NCI-H2227 treated with DMSO at 0.1 percent for 48 hours (cell line): ENCODE results near the gene PRDM16.

Source experiments
- DNase-seq: peaks from one replicate; lab custom pipeline; 2025; lab: John Stamatoyannopoulos, UW

The PRDM16 gene

GRCh38 chr1:3261007-3261968 is 192.3 kb downstream of the PRDM16 start:
- no peak for DNase-seq

GRCh38 chr1:3261969-3262579 is 193.1 kb downstream of the PRDM16 start:
- no peak for DNase-seq

- no peak for DNase-seq
Measured at GRCh38 chr1:3262681-3263286, 193.8 kb downstream of the PRDM16 start.

- no peak for DNase-seq
Measured at GRCh38 chr1:3263790-3264189, 194.8 kb downstream of the PRDM16 start.

- DNase-seq: no peak
Measured at GRCh38 chr1:3264456-3264855, 195.5 kb downstream of the PRDM16 start.

GRCh38 chr1:3265835-3266805 is 197.1 kb downstream of the PRDM16 start:
- no peak for DNase-seq

- no peak for DNase-seq
Measured at GRCh38 chr1:3266870-3267549, 198.0 kb downstream of the PRDM16 start.

GRCh38 chr1:3267550-3268270 is 198.7 kb downstream of the PRDM16 start:
- DNase-seq: no peak

- no peak for DNase-seq
Measured at GRCh38 chr1:3268281-3268680, 199.3 kb downstream of the PRDM16 start.

GRCh38 chr1:3270403-3271245 is 201.6 kb downstream of the PRDM16 start:
- no peak for DNase-seq

- DNase-seq: no peak
Measured at GRCh38 chr1:3271866-3272265, 202.9 kb downstream of the PRDM16 start.

- no peak for DNase-seq
Measured at GRCh38 chr1:3272321-3273045, 203.5 kb downstream of the PRDM16 start.

- DNase-seq: no peak
Measured at GRCh38 chr1:3273447-3273846, 204.4 kb downstream of the PRDM16 start.

- DNase-seq: no peak
Measured at GRCh38 chr1:3274972-3275371, 206.0 kb downstream of the PRDM16 start.

GRCh38 chr1:3275471-3276340 is 206.7 kb downstream of the PRDM16 start:
- DNase-seq: no peak

GRCh38 chr1:3276341-3276800 is 207.4 kb downstream of the PRDM16 start:
- DNase-seq: no peak

GRCh38 chr1:3277011-3277471 is 208.0 kb downstream of the PRDM16 start:
- DNase-seq: no peak

- DNase-seq: no peak
Measured at GRCh38 chr1:3277623-3278022, 208.6 kb downstream of the PRDM16 start.
